Activated CD8-positive, alpha-beta T cell treated with anti-CD3 and anti-CD28 coated beads for 36 hours (primary cell): ENCODE measurements around the gene SLC30A1. TPM values are rescaled to one million over a fixed set of nuclear protein-coding genes. Genes with fewer than 3 reads are reported as not detected.
A peak's percentile ranks its signal among the peaks of the same experiment; 100 is the strongest.

Source experiments
- ATAC-seq: fragments of 200-7000 bp; cut with Tn5 transposase; one replicate; pipeline ENCODE4 v1.10.0; 2021; ENCODE audit warnings: mild to moderate bottlenecking, moderate library complexity
- CTCF ChIA-PET: fragments of 350-600 bp; sonication (Branson Sonifier 250); formaldehyde crosslinking; loops from one replicate; lab custom pipeline; 2021; ENCODE audit warnings: antibody characterized with exemption; lab: Charles Lee
- POLR2A ChIA-PET: fragments of 350-600 bp; sonication (Branson Sonifier 250); formaldehyde crosslinking; loops from one replicate; lab custom pipeline; 2021; ENCODE audit warnings: antibody characterized with exemption; lab: Charles Lee
- DNase-seq: peaks from one replicate; pipeline ENCODE4 v3.0.0-alpha.2; 2020
- H3K27ac Mint-ChIP-seq: one replicate; pipeline ENCODE4 v1.8.0; 2021; ENCODE audit warnings: mild to moderate bottlenecking, mixed read lengths
- H3K27me3 Mint-ChIP-seq: one replicate; pipeline ENCODE4 v1.8.0; 2021; ENCODE audit warnings: mixed read lengths
- H3K36me3 Mint-ChIP-seq: one replicate; pipeline ENCODE4 v1.8.0; 2021; ENCODE audit warnings: low read depth, mixed read lengths
- H3K4me1 Mint-ChIP-seq: one replicate; pipeline ENCODE4 v1.8.0; 2021; ENCODE audit warnings: low read depth, mixed read lengths
- H3K4me3 Mint-ChIP-seq: one replicate; pipeline ENCODE4 v1.8.0; 2021; ENCODE audit warnings: mild to moderate bottlenecking, moderate library complexity, mixed read lengths
- H3K9me3 Mint-ChIP-seq: one replicate; pipeline ENCODE4 v1.8.0; 2021; ENCODE audit warnings: mixed read lengths
- CTCF ChIP-seq: fragments of 200-600 bp; IDR thresholded peaks from one replicate; pipeline ENCODE4 v1.8.0; 2022; ENCODE audit warnings: antibody characterized with exemption, mild to moderate bottlenecking
- intact Hi-C: fragments of 100-400 bp; cut with micrococcal nuclease; formaldehyde crosslinking; loops from one replicate; pipeline ENCODE4 v1.10.0; 2022
- total RNA-seq, 2 experiments: library from RNA; stranded (reverse); gene quantifications; one replicate each; pipeline ENCODE4 v1.2.3, GENCODE V29; 2021

The SLC30A1 gene
- total RNA-seq, 2 experiments from 2014 or later, result 6.2 to 7.2 TPM

- Mint-ChIP-seq H3K4me3 (no peak overlapping the region), H3K4me1 (no peaks in the 10 kb centered on the region), H3K9me3 (peaks cover 9% of the 10 kb centered on the region), H3K36me3 (no peaks in the 10 kb centered on the region), H3K27ac (no peak overlapping the region), H3K27me3 (no peaks in the 10 kb centered on the region)
- no peak for TF ChIP-seq CTCF
- ChIA-PET CTCF (no interaction called here), POLR2A (no interaction called here)
- DNase-seq, result no peak
- intact Hi-C loops, result no loop called here
- no peak for ATAC-seq
These were observed 42.4 kb downstream of the SLC30A1 start for GRCh38 chr1:211536606-211537005.

DNA sequence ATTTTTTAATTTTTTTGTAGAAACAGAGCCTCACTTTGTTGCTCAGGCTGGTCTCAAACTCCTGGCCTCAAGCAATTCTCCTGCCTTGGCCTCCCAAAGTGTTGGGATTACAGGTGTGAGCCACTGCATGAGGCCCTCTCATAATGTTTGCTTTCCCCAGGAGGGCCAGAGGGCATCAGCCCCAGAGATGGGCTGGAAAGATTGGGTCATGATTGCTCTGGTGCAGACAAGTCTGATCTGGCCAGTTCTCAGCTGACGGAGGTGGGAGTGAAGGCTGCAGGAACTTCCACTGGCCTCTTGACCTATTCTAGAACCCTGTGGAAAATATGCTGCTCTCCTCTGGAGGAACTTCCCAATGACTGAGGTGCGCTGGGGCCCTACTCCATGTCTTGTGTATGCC, 43.6 kb downstream of the SLC30A1 start:
- ChIA-PET CTCF (no interaction called here), POLR2A (no interaction called here)
- H3K4me1 Mint-ChIP-seq, result no peaks in the 10 kb centered on the region
- peaks cover 2% of the 10 kb centered on the region for H3K9me3 Mint-ChIP-seq
- H3K4me3 Mint-ChIP-seq, result no peak overlapping the region
- no peak overlapping the region for H3K27ac Mint-ChIP-seq
- TF ChIP-seq CTCF, result no peak
- ATAC-seq (no peak), DNase-seq (no peak)
- no peaks in the 10 kb centered on the region for H3K27me3 Mint-ChIP-seq
- intact Hi-C loops, result no loop called here
- H3K36me3 Mint-ChIP-seq, result no peaks in the 10 kb centered on the region

DNA sequence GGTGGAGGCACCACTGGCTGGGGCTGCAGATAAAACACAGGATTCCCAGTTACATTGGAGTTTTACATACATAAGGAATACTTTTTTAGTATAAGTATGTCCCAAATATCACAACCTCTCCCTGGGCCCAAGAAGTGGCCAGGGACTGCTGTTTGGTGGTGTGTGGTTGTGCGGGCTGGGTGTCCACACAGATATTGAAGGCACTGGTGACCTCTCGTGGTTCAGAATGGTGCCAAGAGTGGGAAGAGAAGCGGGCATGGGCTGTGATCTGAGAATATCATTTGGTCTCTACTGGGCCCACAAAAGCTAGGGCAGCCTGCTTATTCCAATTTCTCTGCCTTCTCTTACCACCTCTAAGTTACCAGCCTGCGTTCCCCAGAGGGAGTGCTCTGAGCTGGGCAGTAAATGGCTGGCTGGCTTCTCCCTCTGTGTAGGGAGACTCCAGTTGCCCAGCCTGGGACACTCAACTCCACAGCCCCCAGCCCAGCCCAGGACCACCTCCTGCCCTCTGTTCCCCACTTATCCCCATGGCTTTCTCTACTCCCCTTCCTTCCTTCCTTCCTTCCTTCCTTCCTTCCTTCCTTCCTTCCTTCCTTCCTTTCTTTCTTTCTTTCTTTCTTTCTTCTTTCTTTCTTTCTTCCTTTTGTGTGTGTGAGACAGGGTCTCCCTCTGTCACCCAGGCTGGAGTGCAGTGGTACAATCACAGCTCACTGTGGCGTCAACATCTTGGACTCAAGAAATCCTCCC, 44.2 kb downstream of the SLC30A1 start:
- Mint-ChIP-seq H3K9me3 (no peaks in the 10 kb centered on the region), H3K4me3 (no peak overlapping the region), H3K27me3 (no peaks in the 10 kb centered on the region), H3K36me3 (no peaks in the 10 kb centered on the region), H3K27ac (peak overlapping the region; percentile 25), H3K4me1 (no peaks in the 10 kb centered on the region)
- DNase-seq (no peak), ATAC-seq (no peak)
- no peak for TF ChIP-seq CTCF
- intact Hi-C loops, result no loop called here
- ChIA-PET CTCF (no interaction called here), POLR2A (interaction anchor here (0.5 kb wide), 1 partner anchor 865 kb away, joined by 3 read pairs; no protein-coding TSS in a partner anchor)

- CTCF ChIA-PET, result interaction anchor here (0.6 to 0.7 kb wide), 2 partner anchors 22 to 45 kb away, joined by 3 read pairs; no protein-coding TSS in a partner anchor
- no peak for ATAC-seq
These were observed 46.9 kb downstream of the SLC30A1 start for GRCh38 chr1:211532088-211532444.

More at GRCh38 chr1:211532088-211532444, 46.9 kb downstream of the SLC30A1 start:
- no peak for DNase-seq
- POLR2A ChIA-PET, result no interaction called here
- no peak overlapping the region for H3K4me3 Mint-ChIP-seq
- no peak overlapping the region for H3K27ac Mint-ChIP-seq
- H3K36me3 Mint-ChIP-seq, result no peaks in the 10 kb centered on the region
- no peaks in the 10 kb centered on the region for H3K27me3 Mint-ChIP-seq
- TF ChIP-seq CTCF, result no peak
- intact Hi-C loops, result no loop called here
- peaks cover 9% of the 10 kb centered on the region for H3K4me1 Mint-ChIP-seq
- H3K9me3 Mint-ChIP-seq, result no peaks in the 10 kb centered on the region
